ENCODE data around the gene P2RY6. TPM values are rescaled to one million over a fixed set of nuclear protein-coding genes. Genes with fewer than 3 reads are reported as not detected.

Gene P2RY6
- total RNA-seq, 1 experiment from 2014 or later = not detected

GRCh38 chr11:73310076-73310475 is 37.9 kb downstream of the P2RY6 start:
- H3K23ac ChIP-seq (ENCODE audit: insufficient read length, low read depth, low read length) = no peak overlapping the region
- peaks cover 0 to 5% (median 0%) of the 10 kb centered on the region in 3 experiments; a peak in 2 of 7 replicates for H3K36me3 Mint-ChIP-seq (ENCODE audit: insufficient read depth in 1 of 3, low read depth in 3 of 3)
- H3K9ac ChIP-seq (ENCODE audit: extremely low read depth, insufficient read length, low read length) = no peak overlapping the region
- H3K27ac Mint-ChIP-seq = no peak overlapping the region
- H3K4me3 Mint-ChIP-seq = peak overlapping the region in 1 of 2 experiments; percentile 44; a peak in 2 of 5 replicates
- peaks cover 24% of the 10 kb centered on the region for H3K23me2 ChIP-seq (ENCODE audit: insufficient read length, low read depth, low read length, poor library complexity, severe bottlenecking)
- H3K27me3 ChIP-seq (ENCODE audit: insufficient read depth, low read length) = peaks cover 4% of the 10 kb centered on the region; the same call in 1 of the 2 replicates
- no peak overlapping the region for H3K14ac ChIP-seq (ENCODE audit: insufficient read depth, low read length)
- H3K79me1 ChIP-seq (ENCODE audit: insufficient read depth, low read depth, low read length, poor library complexity, severe bottlenecking) = no peaks in the 10 kb centered on the region
- no peak overlapping the region for H3K18ac ChIP-seq (ENCODE audit: insufficient read length, low read depth, low read length)
- peaks cover 36 to 52% of the 10 kb centered on the region in 2 experiments for H3K4me1 Mint-ChIP-seq
- WGBS (ENCODE audit: extremely low coverage, insufficient read length, low lambda C conversion rate) = no CpG with 5 or more reads among the region's 16 CpGs
- peak overlapping the region; percentile 70 for H3K4me2 ChIP-seq (ENCODE audit: insufficient read depth, insufficient read length, low read length)
- H4K91ac ChIP-seq (ENCODE audit: insufficient read length, low read depth, low read length) = no peak overlapping the region
- H3K9me3 ChIP-seq (ENCODE audit: control insufficient read depth, low read depth, low read length) = no peaks in the 10 kb centered on the region
- no peak overlapping the region for H3K4ac ChIP-seq (ENCODE audit: low read depth, low read length)
- H3K9me3 Mint-ChIP-seq = no peaks in the 10 kb centered on the region; a peak in 1 of 5 replicates
- H4K20me1 ChIP-seq (ENCODE audit: control insufficient read depth, insufficient read depth, insufficient read length) = no peaks in the 10 kb centered on the region
- no peak overlapping the region for H3K27ac ChIP-seq (ENCODE audit: insufficient read length, low read depth, low read length)
- no peak for TF ChIP-seq CTCF (conservative IDR thresholded peaks at IDR 0.05)
- H2BK12ac ChIP-seq (ENCODE audit: insufficient read length, low read depth, low read length) = no peak overlapping the region
- H4K8ac ChIP-seq (replicated peaks; ENCODE audit: insufficient read length, low read depth, low read length) = no peak overlapping the region
- no peak overlapping the region for H4K5ac ChIP-seq (ENCODE audit: insufficient read length, low read depth, low read length)
- no peak overlapping the region for H3T11ph ChIP-seq (ENCODE audit: low read length)
- H2BK120ac ChIP-seq (ENCODE audit: low read depth, low read length, poor library complexity, severe bottlenecking) = no peak overlapping the region
- peaks cover 54% of the 10 kb centered on the region for H3K27me3 Mint-ChIP-seq (ENCODE audit: low read depth)
- no peak for DNase-seq
- H2BK5ac ChIP-seq (ENCODE audit: insufficient read length, low read length) = no peak overlapping the region
- no peak overlapping the region for H2AFZ ChIP-seq (ENCODE audit: low read length)
- no peak overlapping the region for H3K56ac ChIP-seq (ENCODE audit: insufficient read length, low read depth, low read length)
- no peaks in the 10 kb centered on the region; the same call in 1 of the 2 replicates for H3K79me2 ChIP-seq (ENCODE audit: insufficient read depth, low read length)
- no peak overlapping the region for H2AK5ac ChIP-seq (ENCODE audit: insufficient read length, low read length)
- H3K4me1 ChIP-seq (ENCODE audit: insufficient read depth, low read length) = no peaks in the 10 kb centered on the region
- no peak overlapping the region for H2BK15ac ChIP-seq (ENCODE audit: low read depth, low read length)
- no peak overlapping the region for H2BK20ac ChIP-seq (ENCODE audit: low read depth, low read length, poor library complexity, severe bottlenecking)

Measured in H9 (cell line).